VCaP (cell line): ENCODE data around the gene TRIM44.

ENCODE experiments used
- H3K27ac ChIP-seq: fragments of 450-650 bp; 2 replicates; pipeline ENCODE4 v1.5.1; 2017
- CTCF ChIP-seq: fragments of 450-650 bp; conservative IDR thresholded peaks from 2 replicates; pipeline ENCODE4 v1.5.1; 2017; ENCODE audit warnings: mild to moderate bottlenecking, moderate library complexity

The TRIM44 gene

GRCh38 chr11:35847473-35847872 lies 184.9 kb downstream of the TRIM44 start:
- H3K27ac ChIP-seq = peak overlapping the region; percentile 34; the same call in 1 of the 2 replicates
- TF ChIP-seq CTCF = no peak

- TF ChIP-seq CTCF = no peak
- no peak overlapping the region for H3K27ac ChIP-seq
Measured at GRCh38 chr11:35848616-35849015, 186.0 kb downstream of the TRIM44 start.

- TF ChIP-seq CTCF = no peak
- H3K27ac ChIP-seq = no peak overlapping the region
Measured at GRCh38 chr11:35850191-35850590, 187.6 kb downstream of the TRIM44 start.

GRCh38 chr11:35851342-35851741 lies 188.8 kb downstream of the TRIM44 start:
- no peak for TF ChIP-seq CTCF
- peak overlapping the region; percentile 21; the same call in 1 of the 2 replicates for H3K27ac ChIP-seq

GRCh38 chr11:35852056-35852455 lies 189.5 kb downstream of the TRIM44 start:
- no peak for TF ChIP-seq CTCF
- peak overlapping the region; percentile 21; the same call in 1 of the 2 replicates for H3K27ac ChIP-seq

GRCh38 chr11:35853971-35854370 lies 191.4 kb downstream of the TRIM44 start:
- H3K27ac ChIP-seq = no peak overlapping the region
- no peak for TF ChIP-seq CTCF

- TF ChIP-seq CTCF = no peak
Measured at GRCh38 chr11:35855671-35856070, 193.1 kb downstream of the TRIM44 start.

More at GRCh38 chr11:35855671-35856070, 193.1 kb downstream of the TRIM44 start:
- H3K27ac ChIP-seq = no peak overlapping the region
